Subcutaneous adipose tissue (tissue), 4 donors: ENCODE measurements around the gene C1QTNF1. TPM values are rescaled to one million over a fixed set of nuclear protein-coding genes. Genes with fewer than 3 reads are reported as not detected.

ENCODE experiments used
- CTCF ChIP-seq: fragments of 450-650 bp; IDR thresholded peaks from one replicate; pipeline ENCODE4 v1.5.1; 2016; ENCODE audit warnings: low read depth, mild to moderate bottlenecking, control low read depth, antibody characterized with exemption, moderate library complexity
- total RNA-seq, 4 donors: library from RNA; depleted of rRNA; stranded (reverse); fragments of >200 nt; gene quantifications; one replicate each; pipeline ENCODE4 v1.1.0, GENCODE V29; 2016

C1QTNF1 gene
- total RNA-seq, 4 donors from 2014 or later = 198 to 469 (median 294) TPM

GRCh38 chr17:79098282-79098867 lies 74.4 kb downstream of the C1QTNF1 start:
- no peak for TF ChIP-seq CTCF

Other genes with a start within 250 kb of the C1QTNF1 start
- gene CYTH1, start 241.9 kb upstream of the C1QTNF1 start, total RNA-seq = 10 to 100 TPM; 54.0 to 86.5 (median 71.1) TPM
- gene USP36, start 183.4 kb upstream of the C1QTNF1 start, total RNA-seq = 10 to 100 TPM; 38.3 to 60.7 (median 51.1) TPM
- 1 to 10 TPM; 5.4 to 7.3 (median 6.4) TPM for gene CEP295NL, start 121.0 kb upstream of the C1QTNF1 start, total RNA-seq
- gene TIMP2, start 98.8 kb upstream of the C1QTNF1 start, total RNA-seq = 100 to 1,000 TPM; 123 to 267 (median 233) TPM
- gene LGALS3BP, start 44.2 kb upstream of the C1QTNF1 start, total RNA-seq = 100 to 1,000 TPM; 237 to 556 (median 448) TPM
- gene CANT1, start 14.4 kb upstream of the C1QTNF1 start, total RNA-seq = 10 to 100 TPM; 13.9 to 22.9 (median 18.2) TPM
- 10 to 100 TPM; 21.6 to 60.7 (median 31.7) TPM for gene ENGASE, start 50.7 kb downstream of the C1QTNF1 start, total RNA-seq